HG03025 (cell line): ENCODE results near the gene HOXA9.

Experiments used
- ATAC-seq: cut with Tn5 transposase; IDR thresholded peaks from one replicate; pipeline ENCODE4 v1.9.1; 2021; ENCODE audit warnings: mild to moderate bottlenecking, moderate library complexity; ENCODE audit not compliant: unreplicated experiment, low FRiP score

The HOXA9 gene

DNA sequence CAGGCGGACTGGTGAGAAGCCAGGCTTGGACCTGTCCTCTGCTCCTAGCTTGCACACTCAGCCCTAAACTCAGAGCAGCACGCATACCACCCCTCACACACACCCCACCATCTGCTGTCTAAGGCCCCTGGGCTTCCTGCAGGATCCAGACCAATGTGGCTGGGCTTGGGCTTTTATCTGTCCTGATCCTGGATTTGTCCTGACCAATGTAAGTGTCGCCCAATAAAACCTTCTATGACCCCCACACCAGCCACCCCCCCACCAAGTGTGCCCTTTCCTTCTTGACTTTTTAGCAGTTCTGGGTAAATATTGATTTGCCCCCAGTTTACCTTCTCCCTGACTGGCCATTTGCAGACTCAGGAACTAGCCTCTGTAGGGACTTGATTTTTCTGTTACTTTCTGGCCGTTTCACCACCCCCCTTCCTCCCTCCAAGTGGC is 36.3 kb upstream of the HOXA9 start:
- ATAC-seq, result no peak

DNA sequence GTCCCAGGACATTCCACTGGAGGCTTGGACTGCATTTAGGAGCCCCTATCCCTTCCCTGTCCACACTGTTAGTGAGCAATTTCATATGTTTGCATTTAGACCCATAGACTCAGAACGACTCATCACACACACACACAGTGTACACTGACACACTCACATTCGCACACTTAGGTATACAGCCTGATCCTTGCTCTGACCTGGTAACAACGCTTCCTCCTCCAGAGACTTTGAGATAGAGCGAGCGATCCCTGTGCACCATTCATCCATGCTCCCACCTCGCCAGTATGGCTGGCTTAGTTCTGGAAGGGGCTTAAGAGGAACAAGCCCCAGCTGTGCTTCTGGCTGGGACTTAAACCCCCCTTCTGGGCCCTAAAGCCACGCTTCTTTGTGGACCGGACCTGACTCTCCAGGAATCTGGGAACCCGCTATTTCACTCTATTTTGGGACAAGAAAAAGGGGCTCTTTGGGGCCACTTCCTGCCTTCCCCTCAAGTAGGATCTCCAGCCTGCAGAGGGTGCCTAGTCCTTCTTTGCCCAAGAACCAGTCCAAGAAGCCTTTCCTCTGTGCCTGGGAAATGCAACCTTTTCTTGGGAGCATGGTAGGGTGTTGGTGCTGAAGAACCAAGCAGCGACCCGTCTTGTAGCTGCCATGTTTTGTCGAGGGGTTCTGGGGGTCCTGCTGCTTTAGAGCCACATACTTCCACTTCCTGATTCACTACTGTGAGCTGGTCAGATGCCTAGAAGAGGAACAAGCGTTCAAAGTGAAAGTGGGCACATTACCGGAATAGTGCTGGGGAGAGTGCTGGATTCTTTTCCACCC is 35.6 kb upstream of the HOXA9 start:
- no peak for ATAC-seq

DNA sequence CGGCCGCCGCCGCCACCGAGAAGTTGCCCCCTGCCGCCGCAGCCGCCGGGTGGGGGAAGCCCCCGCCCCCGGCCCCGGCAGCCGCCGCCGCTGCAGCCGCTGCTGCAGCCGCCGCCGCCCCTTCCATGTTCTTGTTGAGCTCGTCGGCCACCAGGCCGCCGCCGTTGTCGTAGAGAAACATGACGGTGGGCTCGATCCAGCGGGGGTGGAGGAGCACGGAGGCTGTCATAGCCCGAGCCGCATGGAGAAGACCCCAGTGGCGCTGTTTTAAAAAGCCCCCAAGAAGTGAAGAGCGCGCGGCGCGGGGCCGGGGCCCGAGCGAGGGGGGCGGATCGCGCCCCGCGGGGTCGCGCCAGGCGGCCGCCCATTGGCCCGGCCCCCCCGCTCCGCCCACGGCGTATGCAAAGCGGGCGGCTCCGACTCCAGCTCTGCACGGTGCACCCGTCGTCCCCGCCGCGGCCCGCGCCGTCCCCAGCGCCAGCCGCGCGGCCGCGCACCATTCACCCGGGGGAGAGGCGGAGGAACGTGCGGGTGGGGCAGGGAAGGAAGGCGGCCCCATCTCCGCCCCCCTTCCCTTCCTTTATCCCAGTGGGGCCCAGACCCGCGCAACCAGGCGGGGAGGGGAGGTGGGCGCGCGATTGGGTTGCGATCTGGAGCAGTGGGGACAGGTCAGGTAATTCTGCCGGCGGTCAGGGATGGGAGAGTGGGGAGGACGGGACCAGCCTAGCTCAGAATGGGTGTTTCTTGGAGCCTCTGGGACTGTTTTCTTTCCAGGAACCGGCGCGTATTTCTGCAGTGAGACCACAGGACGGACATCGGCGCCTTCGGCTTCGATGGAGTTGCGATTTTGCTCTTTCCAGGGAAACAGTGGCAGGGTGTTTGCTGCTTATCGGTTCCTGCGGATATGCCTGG is 34.8 kb upstream of the HOXA9 start, which contains the start of gene HOXA13:
Gene HOXA13, minus strand, starts transcription at position 243 of the 912 bp plus-strand sequence. Its CDS starts 14 bp downstream, at position 229.
- ATAC-seq, result no peak

DNA sequence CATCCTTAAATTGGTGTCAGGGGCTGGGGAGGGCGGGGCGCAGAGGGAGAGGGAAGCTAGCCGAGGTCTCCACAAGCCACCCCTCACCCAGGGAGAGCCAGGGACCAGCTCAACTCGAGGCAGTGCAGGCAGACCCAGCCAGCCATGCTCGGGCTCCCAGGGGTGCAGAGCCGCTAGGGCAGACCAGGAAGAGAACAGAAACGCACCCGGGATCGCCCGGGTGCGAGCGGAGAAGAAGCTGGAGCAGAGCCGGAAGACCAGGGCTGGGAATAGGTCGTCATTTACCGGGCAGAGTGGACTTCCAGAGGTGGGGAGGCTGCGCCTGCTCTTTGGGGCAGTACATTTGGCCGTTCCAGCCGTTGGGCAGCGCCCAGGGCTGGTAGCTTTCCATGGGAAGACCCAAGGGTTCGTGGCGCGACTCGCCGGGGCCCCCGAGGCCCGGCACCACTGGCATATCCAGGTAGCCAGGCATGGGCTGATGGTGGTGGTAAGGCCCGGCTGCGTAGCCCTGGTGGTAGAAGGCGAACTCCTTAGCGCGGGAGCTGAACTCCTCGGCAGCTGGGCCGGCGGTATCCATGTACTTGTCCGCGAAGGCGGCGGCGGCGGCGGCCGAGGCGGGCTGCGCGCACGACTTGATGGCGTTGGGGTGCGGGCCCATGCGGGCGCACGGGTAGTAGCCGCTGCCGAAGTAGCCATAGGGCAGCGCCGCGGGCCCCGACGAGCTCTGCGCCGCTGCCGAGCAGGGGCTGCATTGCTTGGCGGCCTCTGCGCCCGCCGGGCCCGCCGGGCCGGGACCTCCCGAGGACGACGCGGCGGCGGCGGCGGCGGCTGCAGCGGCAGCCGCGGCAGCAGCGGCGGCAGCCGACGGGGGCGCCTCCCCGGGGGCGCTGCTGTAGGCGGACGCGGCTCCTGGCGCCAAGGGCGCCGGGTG is 33.8 kb upstream of the HOXA9 start:
- no peak for ATAC-seq

DNA sequence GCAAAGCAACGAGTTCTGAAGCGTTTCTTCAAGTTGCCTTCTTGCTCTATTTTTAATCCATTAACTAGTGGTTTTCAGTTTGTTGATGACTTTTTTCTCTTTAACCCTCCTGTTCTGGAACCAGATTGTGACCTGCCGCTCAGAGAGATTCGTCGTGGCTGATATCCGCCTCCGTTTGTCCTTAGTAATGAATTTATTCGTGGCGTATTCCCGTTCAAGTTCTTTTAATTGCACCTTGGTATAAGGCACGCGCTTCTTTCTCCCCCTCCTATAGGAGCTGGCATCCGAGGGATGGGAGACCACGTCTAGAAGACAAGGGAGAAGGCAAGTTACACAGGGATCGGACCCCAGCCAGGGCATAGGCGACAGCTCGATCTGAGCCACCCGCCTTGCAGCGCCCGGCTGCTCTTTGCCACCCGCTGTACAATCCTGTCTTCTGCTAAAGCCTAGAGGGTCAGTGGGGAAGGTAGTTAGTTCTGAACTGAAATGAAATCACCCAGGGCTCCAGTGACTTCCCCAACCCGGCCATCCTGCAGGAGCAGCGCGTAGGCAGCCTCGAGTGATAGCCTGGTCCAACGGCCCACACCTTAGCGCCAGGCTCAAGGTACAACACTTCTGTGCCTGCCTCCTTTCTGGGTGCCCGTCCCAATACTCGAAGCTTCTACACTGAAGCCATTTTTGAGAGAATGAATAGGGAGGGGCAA is 33.0 kb upstream of the HOXA9 start:
- no peak for ATAC-seq

DNA sequence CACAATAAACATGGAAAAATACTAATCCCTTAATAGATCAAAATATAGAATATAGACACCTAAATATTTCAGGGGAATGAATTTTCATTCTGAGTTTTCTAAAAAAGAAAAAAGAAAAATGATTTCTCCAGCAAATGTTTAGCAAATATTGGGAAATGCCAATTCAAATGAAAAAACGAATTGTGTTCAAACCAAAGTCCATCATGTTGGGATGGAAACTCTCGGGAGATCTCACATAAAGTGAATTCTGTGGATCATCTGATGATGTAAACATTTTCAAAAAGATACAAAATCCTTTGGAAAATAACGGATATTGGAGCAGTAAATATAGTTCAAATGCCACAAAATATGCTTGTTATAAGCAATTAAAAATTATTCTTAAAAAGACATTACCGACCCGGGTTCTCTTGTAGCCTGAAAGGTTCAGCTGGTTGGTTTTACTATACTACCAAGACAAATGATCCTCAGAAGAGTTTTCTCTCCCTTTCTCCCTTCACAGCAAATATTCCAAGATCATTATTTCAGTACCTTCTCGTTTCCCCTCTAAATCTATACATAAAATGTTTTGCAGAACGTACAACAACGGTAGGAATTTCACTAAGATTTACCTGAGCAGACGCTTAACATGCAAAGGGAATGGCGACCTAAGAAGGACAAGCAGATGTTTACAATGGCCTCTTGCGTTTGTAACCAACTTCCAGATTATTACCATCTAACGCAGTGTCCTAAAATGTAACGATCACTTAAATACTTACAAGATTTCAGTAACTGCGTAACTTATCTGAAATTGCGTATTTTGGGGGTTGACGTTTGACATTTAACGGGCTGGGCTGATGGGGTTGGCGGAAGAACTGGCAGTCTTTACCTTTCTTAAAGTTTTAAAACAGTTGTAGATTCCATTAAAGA is 32.1 kb upstream of the HOXA9 start:
- no peak for ATAC-seq

DNA sequence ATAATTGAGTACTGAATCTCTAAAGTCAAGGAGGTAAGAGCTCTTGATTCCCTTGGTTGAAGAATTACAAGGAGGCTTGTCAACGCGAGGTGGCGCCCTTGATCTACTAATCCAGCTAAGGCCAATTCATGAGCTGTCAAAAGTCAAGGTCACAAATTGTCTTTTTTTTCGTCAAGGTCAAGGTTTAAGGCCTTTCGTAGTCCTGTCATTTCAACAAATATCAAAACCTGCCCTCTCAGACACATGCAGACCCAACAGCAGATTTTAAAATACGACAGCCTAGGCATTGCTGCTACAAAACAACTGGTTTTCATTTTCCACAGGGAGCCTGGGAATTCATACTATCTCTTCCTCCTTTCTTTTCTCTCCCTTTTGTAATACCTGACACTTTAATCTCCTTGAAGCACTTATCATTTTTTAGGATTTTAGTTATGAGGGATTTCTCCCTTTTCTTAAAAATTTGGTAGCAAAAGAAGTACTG is 31.0 kb upstream of the HOXA9 start:
- ATAC-seq, result no peak

DNA sequence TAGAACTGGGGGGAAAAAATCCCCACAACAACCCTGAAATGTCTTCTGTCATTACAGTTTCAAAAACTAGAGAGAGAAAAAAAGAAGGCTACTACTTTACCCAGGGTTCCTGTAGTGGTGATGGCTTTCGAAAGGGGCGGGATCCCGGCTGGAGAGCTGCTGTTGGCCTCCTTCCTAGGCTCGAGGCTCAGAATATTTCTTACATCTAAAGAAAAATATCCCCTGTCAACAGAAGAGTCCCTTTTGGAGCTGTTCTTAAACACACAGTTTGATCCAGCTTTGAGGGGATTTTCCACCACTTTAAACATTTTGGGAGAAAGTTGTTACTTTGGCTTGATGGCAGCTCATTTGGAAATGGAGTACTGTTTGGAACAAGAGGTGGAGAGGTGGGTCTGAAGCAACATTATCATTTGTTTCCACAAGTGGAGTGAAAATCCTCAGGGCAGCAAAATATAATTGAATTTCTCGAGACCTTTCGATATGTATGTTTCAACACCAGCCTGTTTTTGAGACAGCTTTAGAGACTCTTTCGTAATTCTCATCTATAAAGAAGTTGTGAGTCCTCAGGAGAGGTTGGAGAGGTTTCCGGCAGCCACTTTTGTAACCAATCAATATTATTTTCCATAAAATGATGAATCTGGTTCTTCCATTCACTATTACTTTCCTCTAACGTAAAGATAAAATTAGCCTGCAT is 29.5 kb upstream of the HOXA9 start:
- no peak for ATAC-seq

DNA sequence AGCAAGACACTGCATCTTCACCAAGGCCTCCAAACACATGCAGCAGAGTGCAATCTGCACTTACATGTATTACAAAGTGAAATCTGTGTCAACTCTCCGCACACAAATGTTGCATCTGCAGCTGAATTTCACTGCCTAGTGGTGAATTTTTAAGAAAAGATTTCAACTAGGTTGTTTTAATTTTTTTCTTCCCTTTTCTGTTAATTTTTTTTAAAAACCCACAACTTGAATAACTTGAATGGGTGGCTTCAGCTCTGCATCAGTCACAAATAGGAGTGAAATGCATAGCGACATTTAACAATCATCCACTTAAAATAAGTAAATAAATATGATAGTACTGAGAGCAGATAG is 28.6 kb upstream of the HOXA9 start:
- ATAC-seq, result no peak

DNA sequence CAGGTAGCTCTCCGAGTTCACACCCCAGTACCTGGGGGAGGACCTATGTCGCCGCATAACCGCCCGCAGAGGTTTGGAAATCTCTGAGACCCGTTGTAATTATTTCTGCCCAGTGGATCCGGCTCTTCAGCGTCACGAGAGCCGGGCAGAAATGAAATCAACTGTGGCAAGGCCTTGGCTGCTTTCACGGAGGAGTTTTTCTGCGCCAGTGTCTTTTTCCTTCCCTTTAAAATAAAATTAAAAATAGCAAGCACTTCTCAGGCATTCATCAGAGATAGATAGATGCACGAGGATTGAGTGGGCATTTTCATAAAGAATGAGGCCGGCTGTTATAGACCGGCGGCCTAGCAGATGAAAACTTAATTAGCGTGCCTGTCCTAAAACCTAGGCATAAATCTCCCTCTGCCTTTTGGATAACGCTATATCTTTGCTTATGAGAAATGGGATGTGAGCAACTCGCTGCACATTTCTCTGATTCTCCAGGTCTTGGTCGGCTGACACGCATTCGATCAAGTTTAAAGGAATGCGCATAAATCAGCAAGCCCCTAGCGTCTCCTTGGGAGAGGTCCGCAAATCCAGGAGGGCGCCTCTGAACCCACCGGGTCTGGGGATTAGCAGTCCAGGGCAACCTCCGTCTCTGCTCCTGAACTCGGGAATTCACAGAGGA is 28.1 kb upstream of the HOXA9 start:
- no peak for ATAC-seq

DNA sequence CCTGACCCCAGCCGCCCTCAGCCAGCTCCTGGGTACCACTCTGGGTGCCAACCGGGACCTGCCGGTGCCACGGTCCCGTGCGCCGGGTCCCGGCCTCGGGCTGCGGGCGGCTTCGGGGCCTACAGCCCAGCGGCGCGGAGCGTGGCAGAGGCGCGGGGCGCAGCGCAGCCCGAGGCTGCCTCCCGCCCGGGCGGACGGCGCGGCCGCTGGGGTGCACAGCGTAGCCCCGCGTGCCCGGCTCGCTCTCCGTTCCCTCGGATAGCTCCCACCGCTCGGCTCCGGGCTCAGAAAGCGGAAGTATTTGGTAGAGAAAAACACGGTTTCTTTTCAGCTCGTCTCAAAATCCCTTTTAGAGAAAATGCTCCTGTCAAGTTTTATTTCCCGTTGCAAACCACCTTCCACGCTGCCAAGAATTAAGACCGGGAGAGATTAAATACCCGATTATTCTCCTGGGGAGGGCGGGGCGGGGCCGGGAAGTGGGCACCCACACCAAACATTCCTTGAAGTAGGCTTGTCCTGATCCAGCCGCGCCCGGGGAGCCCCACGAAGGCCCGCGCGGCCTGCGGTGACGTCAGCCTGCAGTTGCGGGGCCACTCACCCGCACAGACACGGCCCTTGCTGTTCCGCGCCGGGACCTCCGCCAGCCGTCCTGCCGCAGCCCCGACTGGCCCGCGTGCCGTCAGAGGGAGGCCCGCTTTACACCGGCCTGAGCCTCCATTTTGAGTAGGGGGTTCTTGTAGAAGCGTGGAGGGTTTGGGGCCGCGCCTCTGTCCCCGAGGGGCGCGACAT is 27.4 kb upstream of the HOXA9 start:
- ATAC-seq, result no peak

DNA sequence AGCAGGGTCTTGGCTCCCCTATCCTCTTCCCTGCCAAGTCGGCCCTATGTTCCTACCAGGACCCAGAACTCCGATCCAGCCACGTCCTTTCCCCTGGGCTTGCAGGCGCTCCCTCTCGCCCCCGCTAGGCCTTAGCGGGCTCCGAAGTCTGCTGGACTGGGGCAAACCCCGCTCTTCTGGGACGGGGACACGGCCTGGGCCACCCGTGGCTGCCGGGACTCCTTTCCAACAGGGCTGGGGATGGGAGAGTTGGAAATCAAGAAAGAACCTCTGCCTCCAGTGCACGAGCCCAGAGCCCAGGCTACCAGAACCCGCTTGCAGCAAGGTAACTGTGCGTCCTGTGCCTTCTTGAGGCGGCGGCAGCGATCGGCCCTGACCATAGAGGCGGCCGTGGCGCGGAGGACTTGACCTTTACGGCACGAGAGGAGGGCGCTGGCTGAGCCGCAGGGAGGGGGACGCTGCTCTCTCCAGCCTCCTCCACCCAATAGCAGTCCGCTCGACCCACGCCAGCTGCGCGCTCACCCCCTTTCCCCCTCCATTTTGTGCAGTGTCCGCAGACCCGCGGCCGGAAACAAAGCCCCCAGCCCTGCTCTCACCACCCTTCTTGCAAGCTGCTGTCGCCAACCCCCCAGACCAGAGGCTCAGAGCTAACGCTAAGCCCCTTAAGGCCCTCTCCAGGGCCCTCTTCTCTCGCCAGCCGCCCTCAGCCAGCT is 26.7 kb upstream of the HOXA9 start:
- ATAC-seq, result no peak

DNA sequence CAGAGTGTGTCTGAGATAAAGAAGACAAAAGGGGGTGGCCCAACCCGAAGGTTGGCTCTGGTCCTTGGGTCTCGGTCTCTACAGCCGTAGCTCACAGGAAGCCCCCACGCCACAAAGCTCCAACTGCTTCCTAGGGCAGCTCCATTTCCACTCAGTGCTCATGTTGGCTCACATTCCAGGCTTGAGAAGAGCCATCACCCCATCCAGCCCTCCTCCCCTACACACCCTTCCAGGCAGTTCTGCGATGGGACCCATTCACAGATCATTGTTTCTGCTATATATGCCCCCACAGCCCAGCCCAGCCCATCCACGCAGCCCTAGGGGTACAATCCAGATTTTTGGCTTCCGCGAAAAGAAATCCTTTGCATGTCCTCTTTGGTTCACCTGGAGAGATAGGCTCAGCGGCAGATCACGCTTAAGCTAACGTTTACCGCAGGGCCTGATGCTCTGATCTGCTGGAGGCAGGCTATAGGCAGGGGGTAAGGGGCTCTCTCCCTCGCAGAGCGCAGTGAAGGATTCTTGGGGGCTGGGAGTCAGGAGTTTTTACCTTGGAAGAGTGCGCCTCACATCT is 25.9 kb upstream of the HOXA9 start:
- no peak for ATAC-seq

DNA sequence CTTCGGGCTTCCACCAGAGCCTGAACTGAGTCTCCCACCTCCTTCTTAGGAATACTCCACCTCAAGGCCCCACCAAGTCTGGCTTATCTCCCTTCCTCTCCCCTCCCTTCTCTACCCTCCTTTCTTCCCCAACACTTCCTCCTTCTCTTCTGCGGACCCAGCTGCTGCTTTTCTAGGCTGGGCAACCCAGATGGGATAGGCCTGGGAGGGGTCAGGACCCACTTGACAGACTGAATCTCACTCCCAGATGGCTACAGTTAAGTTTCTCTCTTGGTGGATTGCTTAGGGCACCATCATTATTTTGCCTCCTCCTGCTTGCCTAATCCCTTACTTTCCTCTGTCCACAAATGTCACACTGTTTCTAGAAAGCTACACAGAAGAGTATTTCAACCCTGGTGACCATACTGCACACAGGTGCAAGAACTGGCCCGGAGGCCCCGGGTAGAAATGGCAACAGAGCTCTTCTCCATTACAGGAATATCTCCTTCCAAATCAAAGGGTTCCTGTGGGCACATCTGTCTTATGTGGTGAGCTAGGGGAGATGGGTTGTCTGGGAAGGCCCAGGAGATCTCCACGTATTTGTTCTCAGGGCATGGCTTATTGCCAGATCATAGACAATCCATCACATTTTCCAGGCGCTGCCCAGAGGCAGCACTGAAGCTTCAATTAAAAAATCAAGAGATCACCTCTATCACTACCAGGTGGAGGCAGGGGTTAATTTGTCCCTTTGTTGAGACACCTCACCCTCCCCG is 24.8 kb upstream of the HOXA9 start:
- ATAC-seq, result no peak

DNA sequence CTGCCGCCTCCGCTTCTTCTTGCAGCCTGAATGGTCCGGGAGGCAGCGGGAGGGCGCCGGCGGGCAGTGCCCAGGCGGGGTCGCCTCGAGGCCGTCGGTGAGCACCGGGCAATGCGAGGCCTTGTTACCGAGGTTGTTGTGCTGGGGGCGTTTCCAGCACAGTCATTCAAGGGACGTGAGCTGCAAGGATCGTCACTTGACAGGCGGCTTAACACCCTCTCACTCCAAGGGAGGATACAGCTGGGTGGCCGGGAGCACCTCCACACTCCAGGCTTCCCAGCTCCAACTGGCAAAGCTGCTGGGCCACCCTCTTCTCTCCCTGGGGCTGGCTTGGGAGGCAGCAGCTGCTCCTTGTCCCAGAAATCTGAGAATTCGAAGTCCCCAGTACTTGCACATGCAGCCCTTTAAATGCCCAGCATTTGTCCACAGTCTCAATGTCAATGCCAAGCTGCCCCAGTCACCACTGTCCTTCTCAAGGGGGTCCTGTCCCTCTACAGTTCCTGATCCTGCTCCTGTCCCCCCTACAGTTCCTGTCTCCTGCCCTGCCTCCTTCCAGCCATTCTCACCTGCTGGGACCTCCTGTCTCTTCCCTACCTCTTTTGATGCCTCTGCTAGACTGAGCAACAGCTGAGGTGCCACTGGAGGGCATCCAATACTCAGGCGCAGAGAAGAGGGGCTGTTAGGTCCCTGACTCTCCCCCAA is 24.1 kb upstream of the HOXA9 start:
- no peak for ATAC-seq
